ENCODE measurements around the gene DNAH7.

- TF ChIP-seq EP300 (IDR thresholded peaks at IDR 0.05) (no peak), CTCF (IDR thresholded peaks at IDR 0.05) (no peak), POLR2A (IDR thresholded peaks at IDR 0.05) (no peak), POLR2AphosphoS5 (IDR thresholded peaks at IDR 0.05) (no peak)
Observed at GRCh38 chr2:195910570-195910969, 158.1 kb downstream of the DNAH7 start.
